ENCODE measurements around the gene PIGX.
"Not testable (repeated sequence)": the region's sequence is repeated elsewhere in the genome, so short reads cannot be mapped to it uniquely, and the experiment has no call there.

Gene PIGX

DNA sequence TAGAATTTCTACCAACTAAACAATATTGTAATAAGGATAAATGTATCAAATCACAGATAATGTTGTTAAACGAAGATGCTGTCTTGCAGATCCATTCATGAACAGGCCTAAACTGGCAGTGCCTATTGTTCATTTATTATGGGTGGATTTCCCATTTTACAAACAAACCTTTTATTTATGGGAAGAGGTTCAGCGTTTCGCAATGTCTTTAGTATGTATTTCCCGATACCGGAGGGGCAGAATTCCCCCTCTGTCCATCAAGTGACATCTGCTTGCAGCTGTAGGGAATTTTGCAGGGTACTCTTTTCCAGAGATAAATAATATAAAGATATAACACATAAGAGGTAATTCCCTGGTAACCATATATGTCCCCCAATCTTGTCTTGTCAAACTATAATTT lies 5.8 kb upstream of the PIGX start:
- DNase-seq = no peak

DNA sequence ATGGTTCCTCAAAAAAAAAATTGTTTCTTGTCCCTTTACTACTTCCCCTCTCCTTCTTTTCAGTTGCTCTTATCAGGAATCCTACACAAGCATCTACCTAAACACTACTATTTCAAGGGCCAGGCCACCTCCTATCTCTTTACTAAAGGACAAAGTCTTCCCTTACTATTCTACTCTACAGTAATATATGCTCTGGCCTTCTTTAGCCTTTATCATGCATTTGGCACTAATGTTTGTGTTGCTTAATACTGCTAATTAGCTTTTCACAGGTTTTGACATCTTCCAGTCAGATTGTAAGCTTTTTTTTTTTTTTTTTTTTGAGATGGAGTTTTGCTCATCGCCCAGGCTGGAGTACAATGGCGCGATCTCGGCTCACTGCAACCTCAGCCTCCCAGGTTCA lies 5.4 kb upstream of the PIGX start:
- DNase-seq = no peak

DNA sequence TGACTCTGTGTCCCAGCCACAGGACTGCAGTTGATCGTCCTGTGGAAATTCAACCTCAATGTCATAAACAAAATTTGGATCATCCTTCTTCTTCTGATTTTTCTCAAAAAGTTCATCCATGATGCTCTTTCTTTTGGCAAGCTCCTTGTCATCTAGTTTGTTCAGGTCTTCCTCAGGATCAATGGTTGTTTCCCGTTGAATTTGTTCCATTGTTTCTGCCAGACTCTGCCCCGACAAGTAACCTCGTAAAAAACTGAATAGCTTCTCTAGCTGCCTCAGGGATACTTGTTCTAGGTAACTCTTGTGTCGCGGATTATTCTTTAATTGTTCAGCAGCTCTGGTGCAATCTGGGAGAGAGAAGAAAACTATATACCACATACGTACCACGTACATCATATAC lies 4.6 kb upstream of the PIGX start:
- no peak for DNase-seq

DNA sequence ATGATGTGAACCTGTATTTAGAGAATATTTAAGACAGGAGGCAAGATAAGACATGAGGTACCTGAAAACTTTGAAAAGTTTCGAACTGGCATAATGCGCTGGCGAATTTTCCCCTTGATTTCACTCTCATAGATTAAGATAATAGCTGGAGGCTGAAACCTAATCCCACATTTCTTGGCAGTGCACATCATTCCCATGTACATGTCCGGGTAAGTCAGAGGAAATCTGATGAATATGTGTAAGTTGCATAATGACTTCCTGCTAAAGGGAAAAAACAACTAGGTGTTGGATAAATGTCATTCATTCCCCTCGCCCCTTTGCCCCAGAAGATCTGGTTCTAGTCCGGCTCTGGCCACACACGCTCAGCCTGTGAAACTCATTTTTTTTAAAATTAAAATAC lies 3.7 kb upstream of the PIGX start:
- no peak for DNase-seq

DNA sequence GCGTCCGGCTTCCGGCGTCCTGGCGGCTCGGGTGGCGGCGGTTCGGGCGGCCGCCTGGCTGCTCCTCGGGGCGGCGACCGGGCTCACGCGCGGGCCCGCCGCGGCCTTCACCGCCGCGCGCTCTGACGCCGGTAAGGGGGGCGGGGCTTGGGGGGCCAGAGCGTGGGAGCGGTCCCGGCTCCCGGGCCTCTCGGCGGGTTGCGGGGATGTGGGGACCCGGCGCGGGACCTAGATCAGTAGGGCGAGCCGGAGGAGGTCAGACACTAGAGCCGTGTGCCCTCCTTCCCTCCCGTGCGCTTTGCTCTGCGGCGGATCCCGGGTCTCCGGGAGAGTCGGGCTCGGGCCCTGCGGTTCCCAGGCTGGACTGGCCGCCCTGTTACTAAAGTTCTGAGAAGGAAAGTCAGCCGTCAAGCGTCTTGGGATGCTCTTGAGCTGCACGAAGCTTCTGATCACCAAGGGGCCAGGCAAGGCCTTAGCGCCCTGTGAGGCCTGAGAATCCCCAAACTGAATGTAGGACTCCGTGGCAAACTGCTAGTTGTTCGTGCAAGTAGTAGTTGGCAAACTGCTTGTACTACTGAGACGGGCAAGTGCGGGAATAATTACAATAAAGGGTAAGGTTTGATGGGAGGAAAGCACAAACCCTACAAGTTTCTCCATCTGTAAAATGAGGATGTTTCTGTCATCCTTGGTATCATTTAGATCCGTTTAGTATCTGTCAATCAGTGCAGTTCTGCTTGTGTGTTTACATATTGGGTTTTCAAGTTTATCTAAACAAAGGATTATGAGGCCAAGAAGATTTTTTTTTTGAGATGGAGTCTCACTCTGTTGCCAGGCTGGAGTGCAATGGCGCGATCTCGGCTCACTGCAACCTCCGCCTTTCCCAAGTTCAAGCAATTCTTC lies 587 bp downstream of the PIGX start:
- peak; percentile 63 for DNase-seq

DNA sequence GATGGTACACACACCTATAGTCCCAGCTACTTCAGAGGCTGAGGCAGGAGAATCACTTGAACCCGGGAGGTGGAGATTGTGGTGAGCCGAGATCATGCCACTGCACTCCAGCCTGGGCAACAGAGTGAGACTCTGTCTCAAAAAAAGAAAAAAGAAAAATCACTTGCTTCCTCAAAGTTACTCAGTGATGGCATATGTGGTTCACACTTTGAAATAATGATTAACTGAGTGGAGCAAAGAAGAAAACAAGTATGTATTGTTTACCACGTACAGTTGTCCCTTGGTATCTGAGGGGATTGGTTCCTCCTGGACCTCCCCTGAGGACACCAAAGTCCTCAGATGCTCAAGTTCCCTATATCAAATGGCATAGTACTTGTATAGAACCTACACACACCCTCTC lies 5.0 kb downstream of the PIGX start:
- not testable (repeated sequence) for DNase-seq

DNA sequence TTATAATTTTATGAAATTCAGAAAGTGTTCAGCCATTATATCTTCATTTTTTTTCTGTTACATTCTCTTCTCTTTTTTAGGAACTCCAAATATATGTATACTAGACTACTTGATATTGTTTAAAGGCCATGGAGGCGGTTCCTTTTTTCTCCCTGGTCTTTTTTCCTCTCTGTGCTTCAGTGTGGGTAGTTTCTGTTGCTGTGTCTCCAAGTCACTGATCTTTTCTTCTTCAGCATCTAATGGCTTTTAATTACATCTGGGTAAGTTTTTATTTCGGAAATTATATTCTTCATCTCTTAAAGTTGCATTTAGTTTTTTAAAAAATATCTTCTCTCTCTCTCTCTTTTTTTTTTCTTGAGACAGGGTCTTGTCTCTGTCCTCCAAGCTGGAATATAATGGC lies 8.9 kb downstream of the PIGX start:
- no peak for DNase-seq

DNA sequence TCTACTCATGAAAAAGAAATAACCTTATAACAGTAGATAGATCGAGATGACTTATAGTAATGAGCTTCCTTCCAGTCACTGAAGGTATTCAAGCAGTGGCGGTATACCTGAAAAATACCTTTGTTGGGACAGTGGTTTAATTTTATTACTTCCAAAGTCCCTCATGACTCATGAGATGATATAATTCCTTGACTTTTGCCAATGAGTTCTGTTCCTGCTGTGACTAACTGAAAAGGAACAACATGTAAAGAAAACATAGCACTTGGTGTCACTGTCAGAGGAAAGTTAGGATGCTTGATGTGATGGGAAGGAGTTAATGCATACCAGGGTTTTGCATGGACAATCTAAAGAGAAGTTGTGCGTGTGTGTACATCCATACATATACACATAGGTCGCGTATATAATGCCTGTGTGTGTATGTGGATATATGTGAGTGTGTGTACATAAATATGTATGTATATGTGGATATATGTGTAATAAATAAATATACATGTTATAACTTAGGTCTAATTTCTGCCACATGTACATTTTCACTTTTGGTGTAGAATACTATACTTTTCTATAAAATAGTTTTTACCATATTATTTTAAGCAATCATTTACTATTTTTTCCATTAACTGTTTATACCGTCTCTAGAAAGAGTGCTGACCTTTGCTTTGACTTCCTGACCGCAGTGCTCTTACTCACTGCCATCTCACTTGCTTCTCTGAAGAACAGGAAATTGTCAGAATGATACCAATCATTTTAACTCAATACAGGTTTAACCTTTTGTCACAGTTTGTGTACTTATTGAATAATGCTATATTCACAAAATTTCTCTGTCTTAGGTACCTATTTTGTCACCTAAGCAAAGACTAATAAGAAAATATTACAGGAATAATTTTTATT lies 14.9 kb downstream of the PIGX start:
- DNase-seq = no peak

DNA sequence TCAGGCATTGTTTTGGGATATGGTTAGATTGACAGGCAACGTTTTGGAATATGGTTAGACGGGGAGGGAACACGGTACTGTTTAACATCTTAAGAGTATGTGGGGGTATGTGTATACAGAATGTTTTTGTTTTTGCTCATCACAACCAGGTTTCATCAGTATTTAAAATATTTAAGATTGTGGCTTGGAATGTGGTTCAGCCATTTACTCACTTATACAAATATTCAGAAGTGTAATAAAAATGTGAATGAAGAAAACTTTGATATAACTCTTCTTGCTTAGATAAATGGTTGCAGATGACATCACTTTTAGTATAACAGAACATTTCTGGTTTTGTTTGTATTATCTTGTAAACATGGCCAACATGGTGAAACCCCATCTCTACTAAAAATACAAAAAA lies 23.6 kb downstream of the PIGX start:
- no peak for DNase-seq

DNA sequence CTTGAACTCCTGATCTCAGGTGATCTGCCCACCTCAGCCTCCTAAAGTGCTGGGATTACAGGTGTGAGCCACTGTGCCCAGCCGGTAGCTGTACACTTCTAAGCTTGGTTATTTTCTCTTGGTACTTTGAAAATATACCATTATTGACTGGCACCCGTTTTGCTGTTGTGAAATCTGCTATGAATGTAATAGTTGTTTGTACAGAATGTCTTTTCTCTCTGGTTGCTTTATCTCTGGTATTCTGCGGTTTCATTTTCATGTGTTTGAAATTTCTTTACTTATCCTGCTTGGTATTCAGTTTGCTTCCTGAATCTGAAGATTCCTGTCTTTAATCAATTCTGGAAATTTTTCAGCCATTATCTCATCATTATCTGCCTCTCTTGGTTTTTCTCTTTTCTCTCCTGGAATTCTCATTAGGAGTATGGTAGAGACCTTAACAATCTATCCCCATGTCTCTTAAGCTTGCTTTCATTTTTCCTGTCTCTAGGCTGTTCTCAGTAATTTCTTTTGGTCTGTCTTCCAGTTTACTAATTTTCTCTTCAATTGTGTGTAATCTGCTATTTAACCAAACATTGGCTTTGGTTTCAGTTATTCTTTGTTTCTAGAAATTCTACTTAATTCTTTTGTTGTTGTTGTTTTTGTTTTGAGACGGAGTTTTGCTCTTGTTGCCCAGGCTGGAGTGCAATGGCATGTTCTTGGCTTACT lies 24.6 kb downstream of the PIGX start:
- DNase-seq = no peak

DNA sequence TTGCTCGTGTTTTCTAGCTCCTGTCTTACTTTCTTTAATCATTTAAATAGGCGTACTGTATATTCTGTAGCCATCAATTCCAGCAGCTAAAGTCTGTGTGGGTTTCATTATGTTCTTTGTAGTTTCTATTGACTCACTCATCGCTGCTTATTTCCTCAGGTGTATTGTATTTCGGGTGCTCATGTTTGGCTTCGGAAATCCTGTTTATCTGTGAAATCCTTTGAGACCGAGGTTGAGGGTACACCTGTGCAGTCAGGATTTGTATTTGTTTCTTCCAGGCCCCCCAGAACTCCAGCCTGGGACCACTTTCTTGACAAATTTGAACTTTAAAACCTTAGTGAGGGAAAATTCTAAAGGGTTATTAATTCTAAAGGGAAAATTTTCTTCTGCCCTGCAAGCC lies 25.5 kb downstream of the PIGX start:
- no peak for DNase-seq

DNA sequence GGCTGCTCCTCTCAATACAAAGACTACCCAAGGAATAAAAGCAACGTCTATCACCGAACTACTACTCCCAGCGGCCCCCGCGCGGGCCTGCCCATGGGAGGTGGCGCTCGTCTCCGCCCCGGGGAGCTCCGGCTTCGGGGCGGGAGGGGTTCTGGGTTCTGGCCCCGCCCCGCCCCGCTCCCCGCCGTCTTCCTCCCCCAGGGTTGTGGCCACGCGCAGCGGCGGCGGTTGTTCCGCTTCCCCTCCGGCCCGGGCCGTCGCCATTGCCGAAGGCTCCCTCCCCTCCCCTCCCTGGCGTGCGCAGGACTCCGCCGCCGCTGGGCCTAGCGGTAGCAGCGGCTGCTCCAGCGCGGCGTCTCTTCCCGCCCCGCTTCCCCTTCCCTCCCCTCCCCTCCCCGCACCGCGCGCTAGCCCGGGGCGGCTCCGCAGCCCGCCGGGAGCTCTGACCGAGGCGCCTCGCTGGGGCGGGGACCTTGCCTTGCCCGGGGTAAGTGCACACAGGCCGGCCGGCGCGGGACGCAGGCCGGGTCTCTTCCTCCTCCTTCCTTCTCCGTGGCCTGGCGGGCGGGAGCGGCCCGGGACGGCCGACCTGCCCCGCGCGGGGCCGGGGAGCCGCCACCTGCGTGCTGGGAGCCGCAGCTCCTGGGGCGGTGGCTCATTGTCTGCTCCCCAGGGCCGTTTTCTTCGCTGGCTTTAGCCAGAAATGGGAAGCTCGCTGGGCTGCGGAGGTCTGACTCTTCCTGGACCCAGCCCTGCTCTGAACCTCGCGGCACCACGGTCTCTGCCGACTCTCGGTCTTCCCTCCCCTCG lies 27.7 kb downstream of the PIGX start, which contains the start of gene PAK2:
TSS of gene PAK2 (plus strand) at position 187 of the 810 bp plus-strand sequence. CDS start 42,790 bp downstream, outside the sequence.
- peak; percentile 81 for DNase-seq

DNA sequence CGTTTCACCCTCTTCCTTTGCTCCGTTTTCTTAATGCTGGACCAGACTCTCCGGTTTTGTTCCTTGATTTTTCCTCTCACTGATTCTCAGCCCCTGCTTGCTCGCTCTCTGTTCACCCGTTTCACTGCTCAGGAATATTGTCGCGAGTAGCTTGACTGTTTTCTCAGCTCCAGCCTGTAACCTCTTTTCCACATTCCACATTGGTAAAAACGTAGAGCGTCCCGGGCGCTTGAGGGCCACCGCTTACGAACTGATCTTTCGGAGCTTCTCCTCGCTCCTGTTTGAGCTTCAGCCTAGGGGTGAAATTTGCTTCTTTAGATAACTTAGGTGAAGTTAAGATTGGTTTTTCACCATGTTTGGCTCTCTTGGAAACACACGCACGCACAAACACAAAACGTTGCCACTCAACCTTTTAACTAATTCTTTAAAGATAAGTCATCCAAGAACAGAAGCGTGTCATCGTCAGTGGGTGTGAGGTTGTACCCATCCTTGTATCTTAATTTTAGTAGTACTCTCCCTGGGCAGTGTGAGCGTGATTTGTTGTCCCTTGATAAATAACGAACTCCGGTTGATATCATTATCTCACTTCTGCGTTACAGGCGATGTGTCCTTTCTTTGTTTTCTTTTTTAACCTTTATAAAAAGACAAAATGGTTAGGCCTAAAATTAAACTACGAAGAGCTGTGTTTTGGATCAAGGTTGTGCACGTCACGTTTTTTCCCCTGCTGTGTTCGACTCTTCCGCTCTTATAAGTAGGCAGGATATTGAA lies 28.5 kb downstream of the PIGX start:
- no peak for DNase-seq

DNA sequence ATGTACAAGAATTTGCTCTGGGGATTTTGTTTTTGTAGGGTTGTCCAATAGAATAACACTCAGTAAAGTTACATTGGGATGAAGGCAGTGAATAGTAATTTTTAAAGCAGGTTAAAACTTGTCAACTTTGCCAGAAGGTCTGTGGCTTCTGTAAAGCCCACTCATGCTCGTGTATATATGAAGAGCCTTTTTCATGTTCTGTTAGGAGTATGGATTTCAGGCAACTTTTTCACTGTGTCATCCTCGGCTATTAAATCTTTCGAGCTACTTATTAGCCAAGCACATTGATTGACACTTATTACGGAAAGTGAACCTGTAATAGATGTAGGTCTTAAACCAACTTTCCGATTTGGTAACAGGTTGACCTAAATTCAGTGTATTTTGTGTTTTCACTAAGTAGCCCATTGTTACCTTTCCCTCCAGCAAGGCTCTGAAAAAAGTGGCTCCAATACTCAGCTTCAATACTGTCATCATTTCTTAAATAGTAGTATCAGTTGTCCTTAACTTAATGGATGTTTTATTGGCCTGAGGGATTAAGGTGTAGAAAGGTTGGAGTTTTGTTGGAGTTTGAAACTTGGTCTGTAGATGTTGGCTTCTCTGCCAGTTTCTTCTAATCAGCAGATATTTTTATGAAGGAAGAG lies 29.2 kb downstream of the PIGX start:
- no peak for DNase-seq

DNA sequence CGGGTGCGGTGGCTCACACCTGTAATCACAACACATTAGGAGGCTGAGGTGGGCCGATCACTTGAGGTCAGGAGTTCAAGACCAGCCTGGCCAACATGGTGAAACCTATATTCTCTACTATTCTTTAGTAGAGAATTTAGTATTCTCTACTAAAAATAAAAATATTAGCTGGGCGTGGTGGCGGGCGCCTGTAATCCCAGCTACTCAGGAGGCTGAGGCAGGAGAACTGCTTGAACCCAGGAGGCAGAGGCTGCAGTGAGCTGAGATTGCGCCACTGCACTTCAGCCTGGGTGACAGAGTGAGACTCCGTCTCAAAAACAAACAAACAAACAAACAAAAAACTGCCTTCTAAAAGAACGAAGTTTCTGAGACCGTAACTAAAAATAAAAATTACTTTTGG lies 31.4 kb downstream of the PIGX start:
- DNase-seq = not testable (repeated sequence)

DNA sequence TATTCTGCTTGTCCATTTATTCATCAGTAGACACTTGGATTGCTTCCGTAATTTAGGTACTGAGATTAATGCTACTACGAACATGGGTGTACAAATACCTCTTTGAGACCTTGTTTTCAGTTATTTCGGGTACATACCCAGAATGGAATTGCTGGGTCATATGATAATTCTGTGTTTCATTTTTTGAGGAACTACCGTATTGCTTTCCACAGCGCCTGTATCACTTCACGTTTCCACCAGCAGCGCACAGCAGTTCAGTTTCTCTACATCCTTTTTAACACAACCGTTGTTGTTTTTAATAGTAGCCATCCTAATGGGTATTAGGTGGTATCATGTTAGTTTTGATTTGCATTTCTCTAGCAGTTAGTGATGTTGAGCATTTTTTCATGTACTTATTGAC lies 36.9 kb downstream of the PIGX start:
- no peak for DNase-seq

DNA sequence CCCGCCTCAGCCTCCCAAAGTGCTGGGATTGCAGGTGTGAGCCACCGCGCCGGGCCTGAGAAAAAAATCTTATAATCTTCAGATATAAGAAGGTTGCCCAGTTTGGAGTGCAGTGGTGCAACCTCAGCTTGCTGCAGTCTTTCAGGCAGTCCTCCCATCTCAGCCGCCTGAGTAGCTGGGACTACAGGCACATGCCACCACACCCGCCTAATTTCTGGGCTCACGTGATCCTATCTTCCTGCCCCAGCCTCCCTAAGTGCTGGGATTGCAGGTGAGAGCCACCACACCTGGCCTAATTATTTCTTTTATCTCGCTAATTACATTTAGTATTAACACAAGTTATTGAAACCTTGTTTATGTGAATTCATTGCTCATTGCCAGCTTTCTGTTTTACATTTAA lies 41.0 kb downstream of the PIGX start:
- DNase-seq = no peak

DNA sequence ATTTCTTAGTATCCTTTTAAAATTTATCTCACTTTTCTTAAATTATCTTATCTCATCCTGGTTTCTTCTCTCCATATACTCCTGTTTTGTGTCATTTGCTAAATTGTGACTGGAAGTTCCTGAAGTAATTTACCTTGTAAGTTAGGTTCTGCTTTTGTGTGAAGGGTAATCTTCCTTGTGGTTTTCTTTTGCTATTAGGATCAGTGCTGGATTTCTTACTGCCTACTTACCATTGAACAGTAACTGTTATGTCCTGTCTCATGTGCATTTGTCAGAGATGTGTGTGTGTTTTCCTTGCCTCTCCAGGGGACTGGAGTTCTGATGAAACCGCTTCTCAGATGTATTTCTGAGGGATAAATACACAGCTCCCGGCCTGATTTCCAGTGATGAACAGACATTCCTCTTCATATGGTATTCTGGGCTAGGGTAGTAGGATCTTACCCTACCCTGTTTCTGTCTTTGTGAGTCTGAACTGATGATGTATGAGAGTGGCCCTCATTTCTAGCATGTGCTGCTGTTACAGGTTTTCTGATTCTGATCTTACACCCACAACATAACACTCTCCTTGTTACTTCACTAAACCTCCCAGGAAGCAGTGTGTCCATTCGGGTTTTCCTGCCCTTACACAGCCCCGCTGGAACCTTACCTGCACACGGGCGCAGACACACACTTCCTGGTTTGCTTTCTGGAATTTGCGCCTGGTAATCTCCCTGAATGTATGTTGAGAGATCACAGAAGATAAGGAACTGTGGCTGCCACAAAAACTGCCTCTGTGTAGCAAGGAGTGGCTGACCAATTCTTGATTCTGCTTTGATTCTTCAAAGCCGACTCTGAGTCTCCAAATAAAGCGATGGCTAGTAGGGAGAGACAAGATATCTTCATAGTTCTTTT lies 42.2 kb downstream of the PIGX start:
- no peak for DNase-seq

DNA sequence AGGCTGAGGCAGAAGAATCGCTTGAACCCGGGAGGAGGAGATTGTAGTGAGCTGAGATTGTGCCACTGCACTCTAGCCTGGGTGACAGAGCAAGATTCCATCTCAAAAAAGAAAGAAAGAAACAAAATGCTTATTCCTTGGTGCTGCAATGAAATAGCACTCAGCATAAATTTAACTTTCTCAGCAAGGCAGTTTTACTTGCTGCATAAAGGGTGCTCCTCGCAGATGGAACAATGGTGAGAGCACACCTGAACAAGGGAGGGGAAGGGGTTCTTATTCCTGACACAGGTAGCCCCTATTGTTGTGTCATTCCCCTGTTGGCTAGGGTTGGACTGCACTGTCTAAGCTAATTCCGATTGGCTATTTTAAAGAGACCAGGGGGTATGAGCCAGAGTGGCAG lies 44.6 kb downstream of the PIGX start:
- DNase-seq = no peak

Measured in effector CD8-positive, alpha-beta T cell (primary cell).